WTC11 (cell line): ENCODE results near the gene TMTC2. TPM values are rescaled to one million over a fixed set of nuclear protein-coding genes. Genes with fewer than 3 reads are reported as not detected.

Source experiments
- ATAC-seq: fragments of 200-7000 bp; cut with Tn5 transposase; 2 replicates; pipeline ENCODE4 v1.10.0; 2021; ENCODE audit warnings: mild to moderate bottlenecking, moderate library complexity
- CTCF ChIA-PET: fragments of 300-600 bp; sonication (Branson Sonifier 250); formaldehyde crosslinking; loops from one replicate; lab custom pipeline; 2021; ENCODE audit warnings: antibody characterized with exemption; lab: Charles Lee
- POLR2A ChIA-PET: fragments of 350-600 bp; sonication (Branson Sonifier 250); formaldehyde crosslinking; loops from one replicate; lab custom pipeline; 2021; ENCODE audit warnings: antibody characterized with exemption; lab: Charles Lee
- DNase-seq: peaks from one replicate; pipeline ENCODE4 v3.0.0; 2021; ENCODE audit warnings: low spot score
- H3K27ac Mint-ChIP-seq: 2 replicates; pipeline ENCODE4 v1.8.0; 2021; ENCODE audit warnings: mixed read lengths
- H3K27me3 Mint-ChIP-seq: 2 replicates; pipeline ENCODE4 v1.8.0; 2021; ENCODE audit warnings: low read depth, mild to moderate bottlenecking, moderate library complexity, mixed read lengths
- H3K36me3 Mint-ChIP-seq: 2 replicates; pipeline ENCODE4 v1.8.0; 2021; ENCODE audit warnings: mixed read lengths
- H3K4me1 Mint-ChIP-seq: 2 replicates; pipeline ENCODE4 v1.8.0; 2022; ENCODE audit warnings: mixed read lengths
- H3K4me3 Mint-ChIP-seq: 2 replicates; pipeline ENCODE4 v1.8.0; 2021; ENCODE audit warnings: mild to moderate bottlenecking, moderate library complexity, mixed read lengths
- H3K9me3 Mint-ChIP-seq: 2 replicates; pipeline ENCODE4 v1.8.0; 2021; ENCODE audit warnings: mixed read lengths
- AR ChIP-seq: fragments of 250-450 bp; sonication (Bioruptor Pico); IDR thresholded peaks from 2 replicates; pipeline ENCODE4 v1.9.0; 2021; ENCODE audit warnings: mild to moderate bottlenecking
- CBFB ChIP-seq: sonication (generic); formaldehyde crosslinking; IDR thresholded peaks from 2 replicates; pipeline ENCODE4 v1.8.1; 2022; ENCODE audit warnings: mild to moderate bottlenecking, low read depth, missing genetic modification reagents
- CDX4 ChIP-seq: fragments of 250-450 bp; sonication (Bioruptor Pico); IDR thresholded peaks from 2 replicates; pipeline ENCODE4 v1.9.0; 2021; ENCODE audit warnings: moderate library complexity, mild to moderate bottlenecking, inconsistent platforms, borderline replicate concordance
- CREB1 ChIP-seq: sonication (generic); formaldehyde crosslinking; IDR thresholded peaks from 2 replicates; pipeline ENCODE4 v1.8.0; 2023; ENCODE audit warnings: mild to moderate bottlenecking, missing genetic modification reagents
- CREM ChIP-seq: sonication (generic); formaldehyde crosslinking; IDR thresholded peaks from 2 replicates; pipeline ENCODE4 v1.8.1; 2022; ENCODE audit warnings: mild to moderate bottlenecking, missing genetic modification reagents, moderate library complexity
- E2F1 ChIP-seq: sonication (generic); formaldehyde crosslinking; IDR thresholded peaks from 2 replicates; pipeline ENCODE4 v1.8.0; 2022; ENCODE audit warnings: mild to moderate bottlenecking, missing genetic modification reagents
- E2F5 ChIP-seq: sonication (generic); formaldehyde crosslinking; IDR thresholded peaks from 2 replicates; pipeline ENCODE4 v1.8.1; 2022; ENCODE audit warnings: mild to moderate bottlenecking, moderate library complexity, missing genetic modification reagents
- EMX1 ChIP-seq: fragments of 250-450 bp; sonication (Bioruptor Pico); IDR thresholded peaks from 2 replicates; pipeline ENCODE4 v1.8.0; 2021; ENCODE audit warnings: mild to moderate bottlenecking
- FOXJ3 ChIP-seq: sonication (generic); formaldehyde crosslinking; IDR thresholded peaks from 2 replicates; pipeline ENCODE4 v1.9.0; 2021; ENCODE audit warnings: missing genetic modification reagents, mild to moderate bottlenecking, borderline replicate concordance
- IRF1 ChIP-seq: sonication (generic); formaldehyde crosslinking; IDR thresholded peaks from 2 replicates; pipeline ENCODE4 v1.8.0; 2023; ENCODE audit warnings: missing genetic modification reagents
- MXD4 ChIP-seq: fragments of 250-450 bp; sonication (Bioruptor Pico); IDR thresholded peaks from 2 replicates; pipeline ENCODE4 v1.8.0; 2021; ENCODE audit warnings: mild to moderate bottlenecking, moderate library complexity, borderline replicate concordance
- PRRX2 ChIP-seq: fragments of 250-450 bp; sonication (Bioruptor Pico); IDR thresholded peaks from 2 replicates; pipeline ENCODE4 v1.8.0; 2021; ENCODE audit warnings: mild to moderate bottlenecking
- SP1 ChIP-seq: sonication (generic); formaldehyde crosslinking; conservative IDR thresholded peaks from 2 replicates; pipeline ENCODE4 v1.8.1; 2022; ENCODE audit warnings: missing genetic modification reagents
- ZNF219 ChIP-seq: sonication (generic); formaldehyde crosslinking; IDR thresholded peaks from 2 replicates; pipeline ENCODE4 v1.8.0; 2023; ENCODE audit warnings: missing genetic modification reagents, mild to moderate bottlenecking, borderline replicate concordance
- ZNF232 ChIP-seq: sonication (generic); formaldehyde crosslinking; IDR thresholded peaks from 2 replicates; pipeline ENCODE4 v1.8.0; 2022; ENCODE audit warnings: mild to moderate bottlenecking, missing genetic modification reagents
- ZNF396 ChIP-seq: fragments of 250-450 bp; sonication (Bioruptor Pico); IDR thresholded peaks from 2 replicates; pipeline ENCODE4 v1.8.0; 2021; ENCODE audit warnings: mild to moderate bottlenecking, moderate library complexity, borderline replicate concordance
- ZNF512 ChIP-seq: sonication (generic); formaldehyde crosslinking; IDR thresholded peaks from 2 replicates; pipeline ENCODE4 v1.8.1; 2022; ENCODE audit warnings: missing genetic modification reagents, borderline replicate concordance
- total RNA-seq: library from RNA; stranded (reverse); gene quantifications from 3 replicates; pipeline ENCODE4 v1.2.3, GENCODE V29; 2021
- TF ChIP-seq, protein P1 (sequence below): fragments of 200-600 bp; IDR thresholded peaks from 2 replicates; pipeline ENCODE4 v1.8.0; 2022; ENCODE audit warnings: antibody characterized with exemption

TMTC2 gene
- total RNA-seq, 1 experiment from 2014 or later, result 6.4 TPM

DNA sequence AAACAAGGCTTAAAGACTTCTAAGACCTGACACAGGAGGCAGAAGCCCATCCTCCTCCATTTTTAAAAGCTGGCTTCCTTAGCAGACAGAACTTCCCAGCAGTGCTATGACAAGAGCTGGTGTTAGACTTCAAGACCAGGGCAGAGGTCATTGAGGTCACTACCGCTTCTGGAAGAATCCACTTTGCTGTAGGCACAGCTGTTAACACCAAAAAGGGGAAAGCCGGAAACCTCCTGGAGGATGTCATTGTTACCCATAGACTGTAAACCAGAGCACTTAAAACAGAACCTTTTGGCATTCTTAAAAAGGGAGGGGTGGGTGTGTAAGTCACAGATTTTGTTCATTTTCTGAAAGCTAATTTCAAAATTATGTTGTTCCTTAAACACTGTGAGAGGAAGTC lies 445.7 kb downstream of the TMTC2 start:
- POLR2A ChIA-PET, result no interaction called here

DNA sequence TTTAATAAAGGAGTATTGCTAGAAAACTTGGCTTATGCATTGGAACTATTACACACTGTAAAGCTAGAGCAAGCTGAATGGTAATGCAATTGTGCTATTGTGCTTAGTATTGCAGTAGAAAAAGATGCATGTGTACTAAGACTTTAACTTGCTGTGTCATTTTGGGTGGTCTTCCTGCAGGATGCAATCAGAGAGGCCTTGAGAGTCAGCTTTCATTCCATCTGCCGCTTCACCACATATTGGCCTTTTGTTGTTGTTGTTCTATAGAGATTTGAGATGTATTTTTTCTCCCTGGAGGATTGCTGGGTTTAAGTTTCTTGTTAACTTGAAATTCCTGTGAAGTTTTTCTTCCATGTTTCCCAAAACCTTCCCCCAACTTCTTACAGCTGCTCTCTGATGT lies 449.7 kb downstream of the TMTC2 start:
- TF ChIP-seq CBFB, result no peak
- TF ChIP-seq, protein P1, sequence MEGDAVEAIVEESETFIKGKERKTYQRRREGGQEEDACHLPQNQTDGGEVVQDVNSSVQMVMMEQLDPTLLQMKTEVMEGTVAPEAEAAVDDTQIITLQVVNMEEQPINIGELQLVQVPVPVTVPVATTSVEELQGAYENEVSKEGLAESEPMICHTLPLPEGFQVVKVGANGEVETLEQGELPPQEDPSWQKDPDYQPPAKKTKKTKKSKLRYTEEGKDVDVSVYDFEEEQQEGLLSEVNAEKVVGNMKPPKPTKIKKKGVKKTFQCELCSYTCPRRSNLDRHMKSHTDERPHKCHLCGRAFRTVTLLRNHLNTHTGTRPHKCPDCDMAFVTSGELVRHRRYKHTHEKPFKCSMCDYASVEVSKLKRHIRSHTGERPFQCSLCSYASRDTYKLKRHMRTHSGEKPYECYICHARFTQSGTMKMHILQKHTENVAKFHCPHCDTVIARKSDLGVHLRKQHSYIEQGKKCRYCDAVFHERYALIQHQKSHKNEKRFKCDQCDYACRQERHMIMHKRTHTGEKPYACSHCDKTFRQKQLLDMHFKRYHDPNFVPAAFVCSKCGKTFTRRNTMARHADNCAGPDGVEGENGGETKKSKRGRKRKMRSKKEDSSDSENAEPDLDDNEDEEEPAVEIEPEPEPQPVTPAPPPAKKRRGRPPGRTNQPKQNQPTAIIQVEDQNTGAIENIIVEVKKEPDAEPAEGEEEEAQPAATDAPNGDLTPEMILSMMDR, result no peak
- TF ChIP-seq E2F1 (CRISPR knock-in tag), result no peak
- TF ChIP-seq SP1 (CRISPR knock-in tag), result no peak
- TF ChIP-seq E2F5 (CRISPR knock-in tag), result no peak
- no peak for TF ChIP-seq AR (CRISPR knock-in tag)
- no peak for TF ChIP-seq CREB1 (CRISPR knock-in tag)
- TF ChIP-seq CREM (CRISPR knock-in tag), result no peak
- no peak for TF ChIP-seq PRRX2 (CRISPR knock-in tag)
- no peak for TF ChIP-seq FOXJ3
- TF ChIP-seq ZNF219 (CRISPR knock-in tag), result no peak
- TF ChIP-seq MXD4, result no peak
- TF ChIP-seq IRF1 (CRISPR knock-in tag), result no peak
- no peak for TF ChIP-seq ZNF396
- Mint-ChIP-seq H3K27me3 (no peaks in the 10 kb centered on the region; the same call in 1 of the 2 replicates), H3K36me3 (peaks cover 24% of the 10 kb centered on the region), H3K27ac (no peak overlapping the region), H3K9me3 (peaks cover 25% of the 10 kb centered on the region), H3K4me1 (peaks cover 16% of the 10 kb centered on the region), H3K4me3 (no peak overlapping the region)
- ATAC-seq, result no peak
- POLR2A ChIA-PET, result no interaction called here
- CTCF ChIA-PET, result no interaction called here
- DNase-seq, result no peak

More for the DNA sequence above, 445.7 kb downstream of the TMTC2 start:
- Mint-ChIP-seq H3K27me3 (no peaks in the 10 kb centered on the region), H3K27ac (no peak overlapping the region), H3K36me3 (no peaks in the 10 kb centered on the region), H3K9me3 (no peaks in the 10 kb centered on the region), H3K4me3 (no peak overlapping the region), H3K4me1 (peaks cover 19% of the 10 kb centered on the region)
- DNase-seq, result no peak
- CTCF ChIA-PET, result no interaction called here
- no peak for ATAC-seq
- no peak for TF ChIP-seq CDX4

DNA sequence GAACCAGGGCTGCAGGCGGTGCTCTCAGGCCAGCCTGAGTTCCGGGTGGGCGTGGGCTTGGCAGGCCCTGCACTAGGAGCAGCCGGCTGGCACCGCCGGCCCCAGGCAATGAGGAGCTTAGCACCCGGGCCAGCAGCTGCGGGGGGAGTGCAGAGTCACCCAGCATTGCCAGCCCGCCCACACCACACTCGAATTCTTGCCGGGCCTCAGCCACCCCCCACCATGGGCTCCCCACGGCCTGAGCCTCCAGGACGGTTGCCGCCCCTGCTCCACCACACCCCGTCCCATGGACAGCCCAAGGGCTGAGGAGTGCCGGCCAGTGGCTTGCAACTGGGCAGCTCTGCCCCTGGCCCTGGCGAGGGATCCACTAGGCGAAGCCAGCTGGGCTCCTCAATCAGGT lies 453.4 kb downstream of the TMTC2 start:
- Mint-ChIP-seq H3K27ac (no peak overlapping the region), H3K9me3 (peaks cover 37% of the 10 kb centered on the region), H3K36me3 (peaks cover 32% of the 10 kb centered on the region), H3K27me3 (no peaks in the 10 kb centered on the region; the same call in 1 of the 2 replicates), H3K4me3 (no peak overlapping the region), H3K4me1 (peaks cover 6% of the 10 kb centered on the region)
- ATAC-seq (no peak), DNase-seq (no peak)
- ChIA-PET POLR2A (no interaction called here), CTCF (no interaction called here)
- TF ChIP-seq EMX1 (no peak), ZNF512 (CRISPR knock-in tag) (no peak), SP1 (CRISPR knock-in tag) (no peak), ZNF232 (CRISPR knock-in tag) (no peak), E2F1 (CRISPR knock-in tag) (no peak)
